IMR-90 (cell line): ENCODE results near the gene UBE2C. TPM values are rescaled to one million over a fixed set of nuclear protein-coding genes. Genes with fewer than 3 reads are reported as not detected.

Experiments
- ATAC-seq: fragments of 200-7000 bp; cut with Tn5 transposase; 2 replicates; pipeline ENCODE4 v1.9.1; 2020; ENCODE audit warnings: low read depth, mild to moderate bottlenecking, moderate library complexity
- BruUV-seq: library from RNA; stranded (reverse); fragments of 400-500 nt; replicated peaks from 2 replicates; lab custom pipeline; 2021; lab: Mats Ljungman, UMichigan
- CTCF ChIA-PET: fragments of 300-600 bp; formaldehyde crosslinking; extraction: SDS; loops from one replicate; lab custom pipeline; 2021; ENCODE audit warnings: antibody characterized with exemption; lab: Yijun Ruan, JAX
- POLR2A ChIA-PET: fragments of 300-600 bp; sonication (Branson Sonifier 250); formaldehyde crosslinking; loops from one replicate; lab custom pipeline; 2022; ENCODE audit warnings: antibody characterized with exemption; ENCODE audit not compliant: unreplicated experiment; lab: Charles Lee
- DNase-seq: peaks from one replicate; pipeline ENCODE4 v3.0.0; 2013
- H2AFZ ChIP-seq: replicated peaks from 2 replicates; pipeline ENCODE3; 2013; ENCODE audit warnings: low read length, mild to moderate bottlenecking; ENCODE audit not compliant: poor library complexity
- H2AK5ac ChIP-seq: 2 replicates; pipeline ENCODE4 v1.6.1; 2013; ENCODE audit warnings: low read depth, low read length, inconsistent platforms
- H2AK9ac ChIP-seq: replicated peaks from 2 replicates; pipeline ENCODE3; 2013; ENCODE audit warnings: mild to moderate bottlenecking, low read depth, low read length, moderate library complexity; ENCODE audit not compliant: poor library complexity
- H2BK120ac ChIP-seq: 2 replicates; pipeline ENCODE4 v1.6.1; 2013; ENCODE audit warnings: low read depth, low read length, inconsistent platforms
- H2BK15ac ChIP-seq: 3 replicates; pipeline ENCODE4 v1.6.1; 2013; ENCODE audit warnings: low read depth, low read length, inconsistent platforms
- H2BK20ac ChIP-seq: 2 replicates; pipeline ENCODE4 v1.6.1; 2013; ENCODE audit warnings: low read depth, mild to moderate bottlenecking, inconsistent platforms, low read length, moderate library complexity
- H2BK5ac ChIP-seq: 2 replicates; pipeline ENCODE4 v1.6.1; 2013; ENCODE audit warnings: mild to moderate bottlenecking, low read depth, low read length, inconsistent platforms; ENCODE audit not compliant: poor library complexity, severe bottlenecking
- H3K14ac ChIP-seq: replicated peaks from 2 replicates; pipeline ENCODE4 v1.6.1; 2013; ENCODE audit warnings: low read depth, low read length, inconsistent platforms
- H3K18ac ChIP-seq: 2 replicates; pipeline ENCODE4 v1.6.1; 2013; ENCODE audit warnings: low read depth, low read length, control low read depth
- H3K23ac ChIP-seq: 2 replicates; pipeline ENCODE4 v1.6.1; 2013; ENCODE audit warnings: low read depth, low read length, inconsistent platforms
- H3K27ac ChIP-seq: 2 replicates; pipeline ENCODE4 v1.5.1; 2013; ENCODE audit warnings: mild to moderate bottlenecking, control low read depth, low read length; ENCODE audit not compliant: insufficient read depth
- H3K27me3 ChIP-seq: 2 replicates; pipeline ENCODE4 v1.6.1; 2013; ENCODE audit warnings: low read length; ENCODE audit not compliant: control insufficient read depth, insufficient read depth
- H3K36me3 ChIP-seq: 2 replicates; pipeline ENCODE4 v1.6.1; 2013; ENCODE audit warnings: low read length, mixed read lengths; ENCODE audit not compliant: control insufficient read depth, insufficient read depth
- H3K4ac ChIP-seq: 2 replicates; pipeline ENCODE4 v1.6.1; 2013; ENCODE audit warnings: low read depth, low read length, inconsistent platforms
- H3K4me1 ChIP-seq: 2 replicates; pipeline ENCODE4 v1.6.1; 2013; ENCODE audit warnings: low read length, mixed read lengths; ENCODE audit not compliant: control insufficient read depth, insufficient read depth
- H3K4me2 ChIP-seq: 2 replicates; pipeline ENCODE4 v1.6.1; 2013; ENCODE audit warnings: low read depth, mild to moderate bottlenecking, control low read depth, low read length, moderate library complexity
- H3K4me3 ChIP-seq: 2 replicates; pipeline ENCODE4 v1.5.1; 2013; ENCODE audit warnings: low read depth, mild to moderate bottlenecking, control low read depth, low read length, moderate library complexity; ENCODE audit not compliant: insufficient read depth
- H3K56ac ChIP-seq: 2 replicates; pipeline ENCODE4 v1.6.1; 2013; ENCODE audit warnings: low read length, inconsistent platforms; ENCODE audit not compliant: insufficient read depth; ENCODE audit errors: extremely low read depth
- H3K79me1 ChIP-seq, 2 experiments: 2 replicates each; pipeline ENCODE4 v1.6.1; 2013; ENCODE audit warnings: low read length in 2 of 2, inconsistent platforms in 1 of 2, low read depth in 1 of 2
- H3K9ac ChIP-seq: 2 replicates; pipeline ENCODE4 v1.6.1; 2013; ENCODE audit warnings: low read depth, low read length, control low read depth
- H3K9me1 ChIP-seq: 2 replicates; pipeline ENCODE4 v1.6.1; 2013; ENCODE audit warnings: low read length, inconsistent platforms; ENCODE audit not compliant: insufficient read depth
- H3K9me3 ChIP-seq: 2 replicates; pipeline ENCODE4 v1.6.1; 2013; ENCODE audit warnings: low read length; ENCODE audit not compliant: control insufficient read depth, insufficient read depth
- H4K20me1 ChIP-seq: 2 replicates; pipeline ENCODE4 v1.6.1; 2013; ENCODE audit warnings: low read length, inconsistent platforms; ENCODE audit not compliant: insufficient read depth
- H4K5ac ChIP-seq: 2 replicates; pipeline ENCODE4 v1.6.1; 2013; ENCODE audit warnings: mild to moderate bottlenecking, low read depth, low read length, control low read depth
- H4K8ac ChIP-seq, 2 experiments: 2 replicates each; pipeline ENCODE4 v1.6.1; 2013; ENCODE audit warnings: low read depth in 2 of 2, low read length in 2 of 2, control low read depth in 1 of 2, inconsistent platforms in 1 of 2
- H4K91ac ChIP-seq: 2 replicates; pipeline ENCODE4 v1.6.1; 2013; ENCODE audit warnings: low read depth, low read length, inconsistent platforms; ENCODE audit not compliant: insufficient read depth
- BHLHE40 ChIP-seq: fragments of 150-350 bp; IDR thresholded peaks from 2 replicates; pipeline ENCODE4 v1.6.1; 2016; ENCODE audit warnings: mild to moderate bottlenecking, low read depth, low read length
- CHD1 ChIP-seq: IDR thresholded peaks from 2 replicates; pipeline ENCODE4 v1.6.1; 2012; ENCODE audit warnings: low read depth, low read length, improper control_type of control experiment
- MAFK ChIP-seq: IDR thresholded peaks from 2 replicates; pipeline ENCODE4 v1.6.1; 2012; ENCODE audit warnings: low read depth, low read length, improper control_type of control experiment
- MXI1 ChIP-seq: IDR thresholded peaks from 2 replicates; pipeline ENCODE4 v1.6.1; 2012; ENCODE audit warnings: low read depth, mild to moderate bottlenecking, low read length, moderate library complexity, borderline replicate concordance
- NFE2L2 ChIP-seq: fragments of 150-350 bp; IDR thresholded peaks from 2 replicates; pipeline ENCODE4 v1.6.1; 2016; ENCODE audit warnings: low read depth, mild to moderate bottlenecking, low read length
- POLR2A ChIP-seq: IDR thresholded peaks from 2 replicates; pipeline ENCODE4 v1.6.1; 2012; ENCODE audit warnings: mild to moderate bottlenecking, low read depth, low read length
- RAD21 ChIP-seq: IDR thresholded peaks from 2 replicates; pipeline ENCODE4 v1.6.1; 2012; ENCODE audit warnings: low read length, improper control_type of control experiment
- RCOR1 ChIP-seq: IDR thresholded peaks from 2 replicates; pipeline ENCODE4 v1.6.1; 2012; ENCODE audit warnings: mild to moderate bottlenecking, low read length, improper control_type of control experiment; ENCODE audit not compliant: insufficient replicate concordance
- RFX5 ChIP-seq: IDR thresholded peaks from 2 replicates; pipeline ENCODE4 v1.8.0; 2012; ENCODE audit warnings: low read depth, mild to moderate bottlenecking, low read length, moderate library complexity
- SMC3 ChIP-seq: fragments of 150-350 bp; IDR thresholded peaks from 2 replicates; pipeline ENCODE4 v1.6.1; 2016; ENCODE audit warnings: low read depth, mild to moderate bottlenecking, antibody characterized with exemption, low read length, moderate library complexity
- USF2 ChIP-seq: fragments of 150-350 bp; IDR thresholded peaks from 2 replicates; pipeline ENCODE4 v1.6.1; 2017; ENCODE audit warnings: mild to moderate bottlenecking, antibody characterized with exemption, low read length, low read depth
- WGBS, 2 experiments: methylation state at CpG; one replicate each; pipeline versions ENCODE4 v1.1.5 to v1.1.7; 2013; ENCODE audit warnings: missing lambda C conversion rate in 2 of 2; ENCODE audit not compliant: insufficient read length in 1 of 2; ENCODE audit errors: extremely low coverage in 2 of 2; 5-methylcytosine and 5-hydroxymethylcytosine counted together
- dilution Hi-C: fragments of 300-500 bp; cut with HindIII; formaldehyde crosslinking; loops from one replicate; pipeline ENCODE4 v1.14.3; 2018; ENCODE audit warnings: low sequenced_read_pairs; ENCODE audit not compliant: unreplicated experiment
- in situ Hi-C: fragments of 300-500 bp; cut with MboI; formaldehyde crosslinking; loops from 3 replicates; pipeline ENCODE4 v1.14.3; 2019; ENCODE audit warnings: low sequenced_read_pairs, inconsistent platforms, mixed read lengths
- intact Hi-C: fragments of 100-400 bp; cut with micrococcal nuclease; formaldehyde crosslinking; loops from 2 replicates; pipeline ENCODE4 v1.10.0; 2022
- polyA plus RNA-seq, 3 experiments: library from polyadenylated mRNA; depleted of rRNA; stranded (reverse); fragments of >200 nt; gene quantifications; 2 replicates each; pipeline ENCODE4 v1.2.3, GENCODE V29; 2012; ENCODE audit warnings: low replicate concordance in 1 of 3
- total RNA-seq: library from RNA; depleted of rRNA; stranded (reverse); fragments of >200 nt; gene quantifications from 2 replicates; pipeline ENCODE4 v1.2.3, GENCODE V29; 2012
- TF ChIP-seq, protein P1 (sequence below): conservative IDR thresholded peaks from 2 replicates; pipeline ENCODE4 v1.5.1; 2012; ENCODE audit warnings: mild to moderate bottlenecking, low read depth, low read length, improper control_type of control experiment

UBE2C gene
- total and polyA plus RNA-seq, 2 of the 4 experiments (the other 2 are of a cell fraction), result 43.4 to 120 TPM

DNA sequence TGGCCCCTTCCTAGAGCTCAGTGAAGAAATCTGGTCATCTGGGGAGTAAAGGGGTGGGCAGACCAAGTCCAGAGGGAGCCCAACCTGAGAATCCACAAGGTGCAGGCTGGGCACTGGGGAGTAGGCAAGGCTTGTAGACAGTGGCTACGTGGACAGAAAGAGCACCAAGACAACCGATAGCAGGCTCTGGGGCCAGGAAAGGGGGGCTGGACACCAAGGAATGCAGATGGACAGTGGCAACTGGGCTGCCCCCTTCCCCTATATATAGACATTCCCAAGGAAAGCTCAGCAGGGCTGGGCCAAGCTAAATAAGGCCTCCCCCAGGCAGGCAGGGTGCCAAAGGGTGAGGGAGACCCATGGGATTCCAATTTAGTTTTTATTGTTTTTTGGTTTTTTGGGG is 16.1 kb downstream of the UBE2C start:
- H3K36me3 ChIP-seq, result no peaks in the 10 kb centered on the region
- WGBS, 2 experiments, result no CpG with 5 or more reads among the region's 2 CpGs
- H2AK5ac ChIP-seq, result no peak overlapping the region
- peaks cover 2% of the 10 kb centered on the region; the same call in 1 of the 2 replicates for H3K27me3 ChIP-seq
- no peaks in the 10 kb centered on the region for H3K9me3 ChIP-seq
- no peak overlapping the region for H4K5ac ChIP-seq
- no peaks in the 10 kb centered on the region for H3K9me1 ChIP-seq
- no peaks in the 10 kb centered on the region for H3K79me1 ChIP-seq
- dilution Hi-C loops, result no loop called here
- H3K4ac ChIP-seq, result no peak overlapping the region
- in situ Hi-C loops, result no loop called here
- H4K20me1 ChIP-seq, result no peaks in the 10 kb centered on the region
- H3K4me1 ChIP-seq, result peaks cover 16% of the 10 kb centered on the region
- no peak overlapping the region for H4K91ac ChIP-seq
- H2BK20ac ChIP-seq, result no peak overlapping the region
- H3K56ac ChIP-seq, result no peak overlapping the region
- BruUV-seq, result no TSS peak
- H2BK120ac ChIP-seq, result no peak overlapping the region
- no peak overlapping the region for H3K14ac ChIP-seq
- DNase-seq, result no peak
- ChIA-PET CTCF (interaction anchor here (0.7 kb wide), 1 partner anchor 53 kb away, joined by 5 read pairs; no protein-coding TSS in a partner anchor), POLR2A (no interaction called here)
- no peak overlapping the region for H3K23ac ChIP-seq
- no peak overlapping the region for H3K27ac ChIP-seq
- no peak overlapping the region for H3K18ac ChIP-seq
- no peak for ATAC-seq
- no peak overlapping the region for H2AK9ac ChIP-seq
- H4K8ac ChIP-seq, result no peak overlapping the region
- H3K4me2 ChIP-seq, result no peak overlapping the region
- no peak overlapping the region for H2AFZ ChIP-seq
- no peak overlapping the region for H2BK15ac ChIP-seq
- intact Hi-C loops, result no loop called here
- TF ChIP-seq BHLHE40 (no peak), CHD1 (no peak), RCOR1 (no peak), MXI1 (no peak), NFE2L2 (no peak), RFX5 (no peak), MAFK (no peak), USF2 (no peak), POLR2A (no peak), RAD21 (no peak), SMC3 (no peak)
- TF ChIP-seq, protein P1, sequence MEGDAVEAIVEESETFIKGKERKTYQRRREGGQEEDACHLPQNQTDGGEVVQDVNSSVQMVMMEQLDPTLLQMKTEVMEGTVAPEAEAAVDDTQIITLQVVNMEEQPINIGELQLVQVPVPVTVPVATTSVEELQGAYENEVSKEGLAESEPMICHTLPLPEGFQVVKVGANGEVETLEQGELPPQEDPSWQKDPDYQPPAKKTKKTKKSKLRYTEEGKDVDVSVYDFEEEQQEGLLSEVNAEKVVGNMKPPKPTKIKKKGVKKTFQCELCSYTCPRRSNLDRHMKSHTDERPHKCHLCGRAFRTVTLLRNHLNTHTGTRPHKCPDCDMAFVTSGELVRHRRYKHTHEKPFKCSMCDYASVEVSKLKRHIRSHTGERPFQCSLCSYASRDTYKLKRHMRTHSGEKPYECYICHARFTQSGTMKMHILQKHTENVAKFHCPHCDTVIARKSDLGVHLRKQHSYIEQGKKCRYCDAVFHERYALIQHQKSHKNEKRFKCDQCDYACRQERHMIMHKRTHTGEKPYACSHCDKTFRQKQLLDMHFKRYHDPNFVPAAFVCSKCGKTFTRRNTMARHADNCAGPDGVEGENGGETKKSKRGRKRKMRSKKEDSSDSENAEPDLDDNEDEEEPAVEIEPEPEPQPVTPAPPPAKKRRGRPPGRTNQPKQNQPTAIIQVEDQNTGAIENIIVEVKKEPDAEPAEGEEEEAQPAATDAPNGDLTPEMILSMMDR, result no peak
- no peak overlapping the region for H2BK5ac ChIP-seq
- no peak overlapping the region for H3K9ac ChIP-seq
- H3K4me3 ChIP-seq, result no peak overlapping the region
